Keratinocyte (primary cell): ENCODE measurements around the gene BDP1. TPM values are rescaled to one million over a fixed set of nuclear protein-coding genes. Genes with fewer than 3 reads are reported as not detected.

Experiments used
- DNase-seq: peaks from one replicate; pipeline ENCODE4 v3.0.0-alpha.2; 2011; ENCODE audit warnings: low read depth, missing footprints, low spot score
- FAIRE-seq: peaks from 2 replicates; lab custom pipeline; 2011; peaks lifted over from hg19 to GRCh38; lab: Jason Lieb, UNC
- H2AFZ ChIP-seq: 2 replicates; pipeline ENCODE4 v1.6.0; 2012; ENCODE audit warnings: low read length, control low read depth, inconsistent platforms; ENCODE audit not compliant: control insufficient read depth
- H3K27ac ChIP-seq: 2 replicates; pipeline ENCODE4 v1.5.1; 2011; ENCODE audit warnings: low read length; ENCODE audit not compliant: control insufficient read depth, insufficient read depth
- H3K27me3 ChIP-seq: 3 replicates; pipeline ENCODE4 v1.6.0; 2011; ENCODE audit warnings: low read length; ENCODE audit not compliant: control insufficient read depth, insufficient read depth; ENCODE audit errors: extremely low read depth
- H3K36me3 ChIP-seq, 2 experiments: 2 replicates in 1 of 2; 3 replicates in 1 of 2; pipeline ENCODE4 v1.5.1; 2011; ENCODE audit warnings: low read length in 2 of 2, mild to moderate bottlenecking in 1 of 2; ENCODE audit not compliant: control insufficient read depth in 2 of 2, insufficient read depth in 2 of 2; ENCODE audit errors: extremely low read depth in 1 of 2
- H3K4me1 ChIP-seq: 3 replicates; pipeline ENCODE4 v1.5.1; 2011; ENCODE audit warnings: low read length; ENCODE audit not compliant: control insufficient read depth, insufficient read depth; ENCODE audit errors: extremely low read depth
- H3K4me2 ChIP-seq: 3 replicates; pipeline ENCODE4 v1.6.0; 2011; ENCODE audit warnings: low read depth, low read length; ENCODE audit not compliant: control insufficient read depth, insufficient read depth; ENCODE audit errors: extremely low read depth
- H3K4me3 ChIP-seq, 3 experiments: fragments of 200-600 bp in 1 of 3; sonication (generic) in 1 of 3; 2 replicates in 2 of 3; 3 replicates in 1 of 3; pipeline ENCODE4 v1.5.1; 2011 to 2016; ENCODE audit warnings: low read length in 3 of 3, mild to moderate bottlenecking in 3 of 3, control low read depth in 2 of 3, inconsistent platforms in 1 of 3, low read depth in 1 of 3, mixed read lengths in 1 of 3, mixed run types in 1 of 3, moderate library complexity in 1 of 3; ENCODE audit not compliant: control insufficient read depth in 2 of 3, insufficient read depth in 2 of 3; ENCODE audit errors: extremely low read depth in 1 of 3
- H3K79me2 ChIP-seq: 2 replicates; pipeline ENCODE4 v1.6.0; 2012; ENCODE audit warnings: low read length; ENCODE audit not compliant: control insufficient read depth, insufficient read depth
- H3K9ac ChIP-seq: 3 replicates; pipeline ENCODE4 v1.6.0; 2011; ENCODE audit warnings: low read length; ENCODE audit not compliant: control insufficient read depth, insufficient read depth; ENCODE audit errors: extremely low read depth
- H3K9me1 ChIP-seq: 3 replicates; pipeline ENCODE4 v1.6.0; 2011; ENCODE audit warnings: low read length; ENCODE audit not compliant: control insufficient read depth, insufficient read depth; ENCODE audit errors: extremely low read depth
- H3K9me3 ChIP-seq: 2 replicates; pipeline ENCODE4 v1.5.1; 2012; ENCODE audit warnings: low read depth, low read length; ENCODE audit not compliant: control insufficient read depth
- H4K20me1 ChIP-seq: 3 replicates; pipeline ENCODE4 v1.6.0; 2011; ENCODE audit warnings: low read length; ENCODE audit not compliant: control insufficient read depth, insufficient read depth; ENCODE audit errors: extremely low read depth
- CTCF ChIP-seq, 3 experiments: IDR thresholded peaks in 1 of 3; conservative IDR thresholded peaks in 1 of 3; optimal IDR thresholded peaks in 1 of 3; 2 replicates in 2 of 3; 3 replicates in 1 of 3; pipeline versions ENCODE3 to v1.5.1; 2011; ENCODE audit warnings: low read length in 3 of 3, mild to moderate bottlenecking in 3 of 3, moderate library complexity in 2 of 3, control low read depth in 1 of 3, inconsistent platforms in 1 of 3; ENCODE audit not compliant: insufficient read depth in 2 of 3; ENCODE audit errors: extremely low read depth in 1 of 3
- EZH2 ChIP-seq: IDR thresholded peaks from one replicate; pipeline ENCODE4 v1.6.1; 2012; ENCODE audit warnings: inconsistent platforms, mild to moderate bottlenecking, low read length, moderate library complexity
- dilution Hi-C: fragments of 300-500 bp; cut with MboI; formaldehyde crosslinking; loops from one replicate; pipeline ENCODE4 v1.7.0; 2020; ENCODE audit warnings: low sequenced_read_pairs; ENCODE audit not compliant: extremely low pct_ligation_motif_present
- polyA plus RNA-seq, 5 experiments: library from polyadenylated mRNA; depleted of rRNA in 3 of 5; stranded (reverse) in 3 of 5; stranded (forward) in 1 of 5; unstranded in 1 of 5; fragments of >200 nt; gene quantifications; 1 replicate in 1 of 5; 2 replicates in 3 of 5; 3 replicates in 1 of 5; pipeline versions ENCODE4 v1.2.1 to v1.2.3, GENCODE V29; 2011 to 2012; ENCODE audit warnings: missing spikeins in 2 of 5, low read depth in 1 of 5, low replicate concordance in 1 of 5

The BDP1 gene
- polyA plus RNA-seq, 1 donor (not counting 4 experiments of a cell fraction or from before 2014, with no cell fraction given), result 16.2 TPM

- Histone ChIP-seq H3K4me3 (peak overlapping the region in 1 of 3 experiments; percentile 88), H2AFZ (no peak overlapping the region), H3K9me3 (no peaks in the 10 kb centered on the region), H4K20me1 (no peaks in the 10 kb centered on the region), H3K27ac (no peak overlapping the region), H3K4me1 (peaks cover 17% of the 10 kb centered on the region), H3K36me3 (peaks cover 1 to 2% of the 10 kb centered on the region in 2 experiments), H3K79me2 (peaks cover 34% of the 10 kb centered on the region), H3K4me2 (peak overlapping the region; percentile 99), H3K9me1 (no peaks in the 10 kb centered on the region), H3K27me3 (no peaks in the 10 kb centered on the region), H3K9ac (no peak overlapping the region)
- FAIRE-seq (no peak), DNase-seq (no peak)
- dilution Hi-C loops, result no loop called here
- no peak for TF ChIP-seq EZH2
- TF ChIP-seq CTCF (optimal IDR thresholded peaks at IDR 0.05 in 1 of 3, IDR thresholded peaks at IDR 0.05 in 1 of 3, conservative IDR thresholded peaks at IDR 0.05 in 1 of 3; ENCODE audit: extremely low read depth in 1 of 3, insufficient read depth in 2 of 3, low read length in 3 of 3), result no peak
Observed at GRCh38 chr5:71588533-71588885, 133.1 kb downstream of the BDP1 start.

DNA sequence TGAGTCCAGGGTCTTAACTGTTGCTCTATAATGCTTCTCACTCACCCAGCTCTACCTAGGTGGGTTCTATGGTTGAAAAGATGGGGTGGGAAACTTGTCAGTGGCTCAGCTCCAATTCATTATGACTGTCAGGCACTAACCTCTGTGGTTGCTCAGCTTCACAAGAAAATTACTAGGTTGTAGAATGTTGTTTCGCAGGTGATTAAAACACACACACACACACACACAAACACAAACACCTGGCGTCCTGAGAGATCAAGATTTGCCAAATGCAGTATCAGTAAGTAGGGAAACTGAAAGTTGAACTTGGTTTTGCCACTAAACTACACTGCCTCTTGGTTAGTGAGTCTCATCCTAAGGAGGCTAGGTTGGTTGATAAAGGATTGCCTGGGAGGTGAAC is 134.5 kb downstream of the BDP1 start:
- Histone ChIP-seq H3K4me2 (no peak overlapping the region), H3K27me3 (no peaks in the 10 kb centered on the region), H2AFZ (no peak overlapping the region), H3K36me3 (peaks cover 1 to 2% of the 10 kb centered on the region in 2 experiments), H3K9me3 (no peaks in the 10 kb centered on the region), H3K79me2 (peaks cover 34% of the 10 kb centered on the region), H3K4me3 (no peak overlapping the region), H3K9ac (no peak overlapping the region), H3K4me1 (peaks cover 17% of the 10 kb centered on the region), H3K27ac (no peak overlapping the region), H3K9me1 (no peaks in the 10 kb centered on the region), H4K20me1 (no peaks in the 10 kb centered on the region)
- no peak for DNase-seq
- dilution Hi-C loops, result no loop called here
- TF ChIP-seq CTCF (optimal IDR thresholded peaks at IDR 0.05 in 1 of 3, IDR thresholded peaks at IDR 0.05 in 1 of 3, conservative IDR thresholded peaks at IDR 0.05 in 1 of 3; ENCODE audit: extremely low read depth in 1 of 3, insufficient read depth in 2 of 3, low read length in 3 of 3) (no peak), EZH2 (no peak)
- FAIRE-seq, result no peak
